MM.1S (cell line): ENCODE results near the gene NDUFS7.
A peak's percentile ranks its signal among the peaks of the same experiment; 100 is the strongest.

Experiments
- DNase-seq: peaks from one replicate; pipeline ENCODE4 v3.0.0-alpha.2; 2015
- H2AFZ ChIP-seq: fragments of 300-600 bp; sonication (generic); 2 replicates; pipeline ENCODE4 v1.6.0; 2016; ENCODE audit warnings: antibody characterized with exemption, low read length
- H3F3A ChIP-seq: fragments of 300-600 bp; sonication (generic); 2 replicates; pipeline ENCODE4 v1.6.1; 2016; ENCODE audit warnings: mild to moderate bottlenecking, antibody characterized with exemption, low read length, moderate library complexity, mixed read lengths; ENCODE audit not compliant: insufficient read depth
- H3K27ac ChIP-seq: fragments of 300-600 bp; sonication (generic); 2 replicates; pipeline ENCODE4 v1.5.1; 2016; ENCODE audit warnings: mild to moderate bottlenecking, low read length
- H3K27me3 ChIP-seq: fragments of 300-600 bp; sonication (generic); replicated peaks from 2 replicates; pipeline ENCODE4 v1.6.0; 2016; ENCODE audit warnings: low read length; ENCODE audit not compliant: insufficient read depth
- H3K36me3 ChIP-seq: fragments of 300-600 bp; sonication (generic); replicated peaks from 2 replicates; pipeline ENCODE4 v1.6.1; 2016; ENCODE audit warnings: mild to moderate bottlenecking, low read length, mixed read lengths; ENCODE audit not compliant: insufficient read depth
- H3K4me1 ChIP-seq: fragments of 300-600 bp; sonication (generic); 2 replicates; pipeline ENCODE4 v1.6.1; 2016; ENCODE audit warnings: low read length, mixed read lengths
- H3K4me2 ChIP-seq: fragments of 300-600 bp; sonication (generic); 2 replicates; pipeline ENCODE4 v1.6.0; 2016; ENCODE audit warnings: low read depth, low read length
- H3K4me3 ChIP-seq: fragments of 300-600 bp; sonication (generic); 2 replicates; pipeline ENCODE4 v1.5.1; 2016; ENCODE audit warnings: low read length, mixed read lengths
- H3K79me2 ChIP-seq: fragments of 300-600 bp; sonication (generic); 2 replicates; pipeline ENCODE4 v1.6.1; 2016; ENCODE audit warnings: mixed run types, low read length, mixed read lengths
- H3K9ac ChIP-seq: fragments of 300-600 bp; sonication (generic); 2 replicates; pipeline ENCODE4 v1.6.1; 2016; ENCODE audit warnings: low read length, mixed read lengths
- H3K9me2 ChIP-seq: fragments of 300-600 bp; sonication (generic); replicated peaks from 2 replicates; pipeline ENCODE4 v1.6.1; 2016; ENCODE audit warnings: mild to moderate bottlenecking, low read length, mixed read lengths; ENCODE audit not compliant: insufficient read depth
- H3K9me3 ChIP-seq: fragments of 300-600 bp; sonication (generic); replicated peaks from 2 replicates; pipeline ENCODE4 v1.6.1; 2016; ENCODE audit warnings: mild to moderate bottlenecking, low read length, mixed read lengths; ENCODE audit not compliant: insufficient read depth
- H4K20me1 ChIP-seq: fragments of 300-600 bp; sonication (generic); 2 replicates; pipeline ENCODE4 v1.6.1; 2016; ENCODE audit warnings: mild to moderate bottlenecking, low read length, moderate library complexity, mixed read lengths; ENCODE audit not compliant: insufficient read depth
- EZH2 ChIP-seq: fragments of 300-600 bp; sonication (generic); optimal IDR thresholded peaks from 2 replicates; pipeline ENCODE3; 2017; ENCODE audit warnings: low read depth, mild to moderate bottlenecking, antibody characterized with exemption, low read length, mixed read lengths
- EZH2phosphoT487 ChIP-seq: fragments of 300-600 bp; sonication (generic); IDR thresholded peaks from 2 replicates; pipeline ENCODE4 v1.6.1; 2018; ENCODE audit warnings: antibody characterized with exemption, low read length
- TF ChIP-seq, protein P1 (sequence below): fragments of 300-600 bp; sonication (generic); IDR thresholded peaks from 2 replicates; pipeline ENCODE4 v1.5.1; 2016; ENCODE audit warnings: antibody characterized with exemption, low read length, mixed read lengths

Gene NDUFS7

DNA sequence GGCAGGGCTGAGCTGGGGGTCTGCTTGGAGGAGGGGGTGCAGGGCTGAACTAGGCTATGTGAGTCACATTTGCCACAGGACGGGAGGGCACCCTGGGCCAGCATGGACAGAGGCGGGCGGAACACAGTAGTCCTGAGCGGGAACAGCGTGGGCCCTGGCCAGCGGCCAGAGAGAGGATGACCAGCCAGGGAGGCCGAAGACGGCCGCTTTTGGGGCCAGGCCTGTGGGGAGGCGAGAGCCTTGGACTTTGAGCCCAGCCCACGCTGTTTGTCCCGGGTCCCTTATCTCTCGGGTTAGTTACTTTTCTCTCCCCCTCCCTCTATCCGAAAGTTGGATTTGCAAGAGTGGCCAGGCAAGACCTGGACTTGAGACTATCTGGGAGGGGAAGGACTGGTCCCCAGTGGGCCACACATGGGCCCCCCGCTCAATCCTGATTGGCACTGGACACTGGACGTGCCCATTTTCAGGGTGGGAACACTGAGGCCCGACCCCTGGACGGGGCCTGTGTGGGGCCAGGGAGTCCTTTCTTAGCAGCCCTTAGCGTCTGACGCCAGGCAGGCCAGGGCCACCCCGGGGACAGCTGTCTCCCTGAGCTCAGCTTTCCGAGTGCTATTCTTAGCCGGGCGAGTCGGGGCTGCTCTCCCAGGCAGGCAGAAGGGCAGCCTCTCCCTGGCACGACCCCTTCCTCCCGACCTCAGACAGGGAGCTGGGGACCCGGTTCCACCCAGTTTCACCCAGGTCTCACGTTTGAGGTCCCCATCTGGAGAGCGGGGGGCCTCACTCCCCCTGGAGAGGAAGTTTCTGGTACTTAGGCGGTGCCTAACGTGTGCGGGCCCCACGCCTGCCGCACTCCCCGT is 16.8 kb downstream of the NDUFS7 start:
- H2AFZ ChIP-seq = peak overlapping the region; percentile 98
- peaks cover 11% of the 10 kb centered on the region; the same call in 1 of the 2 replicates for H3F3A ChIP-seq
- H3K27ac ChIP-seq = no peak overlapping the region

DNA sequence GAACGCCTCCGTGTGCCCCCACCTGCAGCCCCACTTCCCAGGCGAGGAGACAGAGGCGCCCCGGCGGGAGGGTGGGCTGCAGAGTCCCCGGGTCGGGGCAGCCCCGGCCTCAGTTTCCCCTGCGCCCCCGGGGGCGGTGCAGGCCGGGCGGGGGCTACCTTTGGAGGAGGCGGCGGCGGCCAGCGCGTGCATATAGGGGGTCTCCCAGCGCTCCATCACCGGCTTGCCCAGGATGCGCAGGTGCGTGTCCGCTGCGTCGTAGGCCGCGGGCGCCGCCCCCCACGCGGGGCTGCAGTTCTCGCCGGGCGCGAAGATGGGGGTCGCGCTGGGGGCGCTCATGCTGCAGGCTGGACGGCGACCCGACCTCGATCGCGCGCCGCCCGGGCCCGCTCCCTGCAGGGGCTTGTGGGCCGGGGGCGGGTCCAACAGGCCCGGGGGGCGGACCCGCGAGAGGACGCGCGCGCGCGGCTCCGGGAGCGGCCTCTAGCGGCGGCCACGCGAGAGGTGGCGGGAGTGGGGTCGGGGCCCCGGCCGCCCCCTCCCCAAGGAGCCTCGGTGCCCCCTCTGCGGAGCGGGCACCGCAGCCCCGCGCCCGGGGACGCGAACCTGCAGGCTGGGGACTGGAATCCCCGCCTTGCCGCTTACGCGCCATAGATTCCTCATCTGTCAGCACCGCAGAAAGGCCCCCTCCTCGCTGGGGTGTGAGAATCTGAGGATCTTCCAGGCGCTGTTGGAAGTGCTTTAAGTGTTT is 17.6 kb downstream of the NDUFS7 start, which contains the start of gene GAMT:
GAMT (minus strand) TSS at position 405 of the 751 bp plus-strand sequence; CDS start at position 339, 66 bp downstream.
- Histone ChIP-seq H3K79me2 (peaks cover 12% of the 10 kb centered on the region), H3K9ac (peak within 1 kb of the TSS; percentile 84), H3K27me3 (peaks cover 12% of the 10 kb centered on the region), H4K20me1 (no peaks in the 10 kb centered on the region), H3K4me1 (peaks cover 4% of the 10 kb centered on the region; the same call in 1 of the 2 replicates), H3K36me3 (no peaks in the 10 kb centered on the region), H3K27ac (no peak within 1 kb of the TSS), H3F3A (peaks cover 11% of the 10 kb centered on the region; the same call in 1 of the 2 replicates), H3K9me3 (no peaks in the 10 kb centered on the region), H3K4me2 (peak within 1 kb of the TSS; percentile 100), H2AFZ (peak within 1 kb of the TSS; percentile 98), H3K9me2 (no peaks in the 10 kb centered on the region), H3K4me3 (peak within 1 kb of the TSS; percentile 98)
- TF ChIP-seq, protein P1, sequence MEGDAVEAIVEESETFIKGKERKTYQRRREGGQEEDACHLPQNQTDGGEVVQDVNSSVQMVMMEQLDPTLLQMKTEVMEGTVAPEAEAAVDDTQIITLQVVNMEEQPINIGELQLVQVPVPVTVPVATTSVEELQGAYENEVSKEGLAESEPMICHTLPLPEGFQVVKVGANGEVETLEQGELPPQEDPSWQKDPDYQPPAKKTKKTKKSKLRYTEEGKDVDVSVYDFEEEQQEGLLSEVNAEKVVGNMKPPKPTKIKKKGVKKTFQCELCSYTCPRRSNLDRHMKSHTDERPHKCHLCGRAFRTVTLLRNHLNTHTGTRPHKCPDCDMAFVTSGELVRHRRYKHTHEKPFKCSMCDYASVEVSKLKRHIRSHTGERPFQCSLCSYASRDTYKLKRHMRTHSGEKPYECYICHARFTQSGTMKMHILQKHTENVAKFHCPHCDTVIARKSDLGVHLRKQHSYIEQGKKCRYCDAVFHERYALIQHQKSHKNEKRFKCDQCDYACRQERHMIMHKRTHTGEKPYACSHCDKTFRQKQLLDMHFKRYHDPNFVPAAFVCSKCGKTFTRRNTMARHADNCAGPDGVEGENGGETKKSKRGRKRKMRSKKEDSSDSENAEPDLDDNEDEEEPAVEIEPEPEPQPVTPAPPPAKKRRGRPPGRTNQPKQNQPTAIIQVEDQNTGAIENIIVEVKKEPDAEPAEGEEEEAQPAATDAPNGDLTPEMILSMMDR = peak; percentile 47
- TF ChIP-seq EZH2phosphoT487 = no peak
- peak; percentile 74 for DNase-seq

More for the DNA sequence above, 16.8 kb downstream of the NDUFS7 start:
- H3K27me3 ChIP-seq = peaks cover 12% of the 10 kb centered on the region
- DNase-seq = peak; percentile 24
- H3K4me1 ChIP-seq = peaks cover 3% of the 10 kb centered on the region; the same call in 1 of the 2 replicates
- peak overlapping the region; percentile 84 for H3K9ac ChIP-seq
- no peaks in the 10 kb centered on the region for H3K36me3 ChIP-seq
- H3K4me2 ChIP-seq = peak overlapping the region; percentile 100
- H3K9me3 ChIP-seq = no peaks in the 10 kb centered on the region
- no peaks in the 10 kb centered on the region for H3K9me2 ChIP-seq
- no peaks in the 10 kb centered on the region for H4K20me1 ChIP-seq
- peak overlapping the region; percentile 98 for H3K4me3 ChIP-seq
- H3K79me2 ChIP-seq = peaks cover 12% of the 10 kb centered on the region
- TF ChIP-seq EZH2phosphoT487 (no peak), EZH2 (no peak)
- TF ChIP-seq, protein P1 = no peak

DNA sequence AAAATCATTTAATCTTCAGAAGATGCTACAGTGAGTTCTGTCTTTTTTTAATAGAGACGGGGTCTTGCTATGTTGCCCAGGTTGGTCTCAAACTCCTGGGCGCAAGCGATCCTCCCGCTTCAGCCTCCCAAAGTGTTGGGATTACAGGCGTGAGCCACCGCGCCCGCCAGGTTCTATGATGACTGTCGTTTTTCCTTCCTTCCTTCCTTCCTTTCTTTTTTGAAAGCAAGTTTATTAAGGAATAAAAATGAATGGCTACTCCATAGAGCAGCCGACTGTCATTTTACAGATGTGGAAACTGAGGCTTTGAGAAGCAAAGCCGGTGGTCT is 18.1 kb downstream of the NDUFS7 start:
- H4K20me1 ChIP-seq = no peaks in the 10 kb centered on the region
- H3K4me3 ChIP-seq = peak overlapping the region; percentile 98
- H3K9ac ChIP-seq = no peak overlapping the region; the same call in 1 of the 2 replicates
- H3K79me2 ChIP-seq = peaks cover 12% of the 10 kb centered on the region
- TF ChIP-seq EZH2phosphoT487 (no peak), EZH2 (no peak)
- TF ChIP-seq, protein P1 = no peak
- H3K9me2 ChIP-seq = no peaks in the 10 kb centered on the region
- H3K4me2 ChIP-seq = peak overlapping the region; percentile 100
- H3K27me3 ChIP-seq = peaks cover 12% of the 10 kb centered on the region
- H3K27ac ChIP-seq = no peak overlapping the region
- peaks cover 15% of the 10 kb centered on the region; the same call in 1 of the 2 replicates for H3F3A ChIP-seq
- DNase-seq = no peak
- H3K9me3 ChIP-seq = no peaks in the 10 kb centered on the region
- peak overlapping the region; percentile 94 for H2AFZ ChIP-seq
- peaks cover 7% of the 10 kb centered on the region; the same call in 1 of the 2 replicates for H3K4me1 ChIP-seq
- H3K36me3 ChIP-seq = no peaks in the 10 kb centered on the region
